Measurements from ENCODE around the gene ADPRM. TPM values are rescaled to one million over a fixed set of nuclear protein-coding genes. Genes with fewer than 3 reads are reported as not detected.

The ADPRM gene
- total RNA-seq, 1 experiment from 2014 or later = 2.5 TPM

DNA sequence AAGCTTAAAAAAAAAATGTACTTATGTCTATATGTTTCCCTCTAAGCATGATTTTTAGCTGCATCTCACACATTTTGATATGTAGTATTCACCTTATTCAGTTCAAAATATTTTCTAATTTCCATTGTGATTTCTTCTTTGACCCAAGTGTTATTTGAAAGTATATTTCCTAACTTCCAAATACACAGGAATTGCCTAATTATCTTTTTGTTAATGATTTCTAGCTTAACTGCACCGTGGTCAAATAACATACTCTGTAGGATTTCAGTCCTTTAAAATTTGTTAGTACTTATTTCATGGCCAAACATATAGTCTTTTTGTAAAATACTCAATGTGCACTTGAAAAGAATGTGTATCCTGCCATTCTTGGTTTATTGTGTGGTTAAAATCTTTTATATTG is 21.2 kb downstream of the ADPRM start:
- DNase-seq = no peak
- H3K27me3 Mint-ChIP-seq (ENCODE audit: insufficient read depth, unreplicated experiment) = no peaks in the 10 kb centered on the region
- Histone ChIP-seq H3K4me1 (no peaks in the 10 kb centered on the region), H3K9me3 (no peaks in the 10 kb centered on the region), H3K36me3 (ENCODE audit: control insufficient read depth, insufficient read depth, low read length) (no peaks in the 10 kb centered on the region), H3K27me3 (replicated peaks; ENCODE audit: control insufficient read depth, insufficient read depth, low read length) (no peaks in the 10 kb centered on the region), H3K4me3 (ENCODE audit: low read depth, low read length) (no peak overlapping the region)
- ChIA-PET POLR2A (no interaction called here), CTCF (no interaction called here)
- no TSS peak for BruUV-seq (replicated peaks)
- H3K27ac Mint-ChIP-seq (ENCODE audit: unreplicated experiment) = no peak overlapping the region
- H3K9me3 Mint-ChIP-seq (ENCODE audit: unreplicated experiment) = no peaks in the 10 kb centered on the region
- intact Hi-C loops (cut with micrococcal nuclease; ENCODE audit: unreplicated experiment) = no loop called here
- no peaks in the 10 kb centered on the region for H3K4me1 Mint-ChIP-seq (ENCODE audit: low read depth, unreplicated experiment)
- no peaks in the 10 kb centered on the region for H3K36me3 Mint-ChIP-seq (ENCODE audit: insufficient read depth, unreplicated experiment)
- TF ChIP-seq, protein P1, sequence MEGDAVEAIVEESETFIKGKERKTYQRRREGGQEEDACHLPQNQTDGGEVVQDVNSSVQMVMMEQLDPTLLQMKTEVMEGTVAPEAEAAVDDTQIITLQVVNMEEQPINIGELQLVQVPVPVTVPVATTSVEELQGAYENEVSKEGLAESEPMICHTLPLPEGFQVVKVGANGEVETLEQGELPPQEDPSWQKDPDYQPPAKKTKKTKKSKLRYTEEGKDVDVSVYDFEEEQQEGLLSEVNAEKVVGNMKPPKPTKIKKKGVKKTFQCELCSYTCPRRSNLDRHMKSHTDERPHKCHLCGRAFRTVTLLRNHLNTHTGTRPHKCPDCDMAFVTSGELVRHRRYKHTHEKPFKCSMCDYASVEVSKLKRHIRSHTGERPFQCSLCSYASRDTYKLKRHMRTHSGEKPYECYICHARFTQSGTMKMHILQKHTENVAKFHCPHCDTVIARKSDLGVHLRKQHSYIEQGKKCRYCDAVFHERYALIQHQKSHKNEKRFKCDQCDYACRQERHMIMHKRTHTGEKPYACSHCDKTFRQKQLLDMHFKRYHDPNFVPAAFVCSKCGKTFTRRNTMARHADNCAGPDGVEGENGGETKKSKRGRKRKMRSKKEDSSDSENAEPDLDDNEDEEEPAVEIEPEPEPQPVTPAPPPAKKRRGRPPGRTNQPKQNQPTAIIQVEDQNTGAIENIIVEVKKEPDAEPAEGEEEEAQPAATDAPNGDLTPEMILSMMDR (IDR thresholded peaks at IDR 0.05; ENCODE audit: insufficient read depth in 1 of 2, low read depth in 1 of 2, low read length in 1 of 2, severe bottlenecking in 1 of 2, unreplicated experiment in 1 of 2) = no peak
- H3K4me3 Mint-ChIP-seq (ENCODE audit: unreplicated experiment) = no peak overlapping the region

GRCh38 chr17:10724546-10725195 is 27.3 kb downstream of the ADPRM start:
- H3K36me3 Mint-ChIP-seq (ENCODE audit: insufficient read depth, unreplicated experiment) = no peaks in the 10 kb centered on the region
- no peak overlapping the region for H3K4me3 ChIP-seq (ENCODE audit: low read depth, low read length)

DNA sequence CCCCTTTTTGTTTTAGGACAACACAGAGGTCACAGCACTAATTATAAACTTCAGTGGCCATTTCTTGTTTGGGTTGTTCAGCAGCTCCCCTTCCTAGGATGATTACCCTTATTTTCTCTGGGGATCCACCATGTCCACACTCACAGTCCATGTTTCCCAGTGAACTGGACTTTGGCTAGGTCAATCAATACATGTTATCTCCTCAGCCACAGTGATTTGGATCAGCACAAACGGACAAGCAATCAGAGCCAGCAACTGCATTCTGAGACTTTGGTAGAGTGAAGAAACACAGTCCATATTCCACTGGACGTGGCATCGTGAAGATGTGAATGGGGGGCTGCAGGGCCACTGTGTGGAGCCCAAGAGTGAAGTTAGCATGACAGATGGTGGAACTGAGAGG is 27.9 kb downstream of the ADPRM start:
- DNase-seq = no peak
- Mint-ChIP-seq H3K27ac (ENCODE audit: unreplicated experiment) (no peak overlapping the region), H3K36me3 (ENCODE audit: insufficient read depth, unreplicated experiment) (no peaks in the 10 kb centered on the region), H3K9me3 (ENCODE audit: unreplicated experiment) (no peaks in the 10 kb centered on the region), H3K27me3 (ENCODE audit: insufficient read depth, unreplicated experiment) (no peaks in the 10 kb centered on the region), H3K4me1 (ENCODE audit: low read depth, unreplicated experiment) (peaks cover 6% of the 10 kb centered on the region), H3K4me3 (ENCODE audit: unreplicated experiment) (no peak overlapping the region)
- ChIA-PET POLR2A (no interaction called here), CTCF (no interaction called here)
- TF ChIP-seq, protein P1 (IDR thresholded peaks at IDR 0.05; ENCODE audit: insufficient read depth in 1 of 2, low read depth in 1 of 2, low read length in 1 of 2, severe bottlenecking in 1 of 2, unreplicated experiment in 1 of 2) = no peak
- BruUV-seq (replicated peaks) = no TSS peak
- H3K4me1 ChIP-seq = no peaks in the 10 kb centered on the region
- H3K27me3 ChIP-seq (replicated peaks; ENCODE audit: control insufficient read depth, insufficient read depth, low read length) = no peaks in the 10 kb centered on the region
- H3K9me3 ChIP-seq = no peaks in the 10 kb centered on the region
- H3K36me3 ChIP-seq (ENCODE audit: control insufficient read depth, insufficient read depth, low read length) = no peaks in the 10 kb centered on the region
- intact Hi-C loops (cut with micrococcal nuclease; ENCODE audit: unreplicated experiment) = no loop called here
- no peak overlapping the region for H3K4me3 ChIP-seq (ENCODE audit: low read depth, low read length)

More at GRCh38 chr17:10724546-10725195, 27.3 kb downstream of the ADPRM start:
- Mint-ChIP-seq H3K4me1 (ENCODE audit: low read depth, unreplicated experiment) (peaks cover 6% of the 10 kb centered on the region), H3K9me3 (ENCODE audit: unreplicated experiment) (no peaks in the 10 kb centered on the region), H3K27ac (ENCODE audit: unreplicated experiment) (no peak overlapping the region), H3K4me3 (ENCODE audit: unreplicated experiment) (no peak overlapping the region), H3K27me3 (ENCODE audit: insufficient read depth, unreplicated experiment) (no peaks in the 10 kb centered on the region)
- TF ChIP-seq, protein P1 (IDR thresholded peaks at IDR 0.05; ENCODE audit: insufficient read depth in 1 of 2, low read depth in 1 of 2, low read length in 1 of 2, severe bottlenecking in 1 of 2, unreplicated experiment in 1 of 2) = no peak
- H3K27me3 ChIP-seq (replicated peaks; ENCODE audit: control insufficient read depth, insufficient read depth, low read length) = no peaks in the 10 kb centered on the region
- intact Hi-C loops (cut with micrococcal nuclease; ENCODE audit: unreplicated experiment) = no loop called here
- H3K36me3 ChIP-seq (ENCODE audit: control insufficient read depth, insufficient read depth, low read length) = no peaks in the 10 kb centered on the region
- no peak for DNase-seq
- POLR2A ChIA-PET = no interaction called here
- no peaks in the 10 kb centered on the region for H3K9me3 ChIP-seq
- BruUV-seq (replicated peaks) = no TSS peak
- CTCF ChIA-PET = no interaction called here
- no peaks in the 10 kb centered on the region for H3K4me1 ChIP-seq
